Caco-2 (cell line): ENCODE data around the gene ADGRV1. TPM values are rescaled to one million over a fixed set of nuclear protein-coding genes. Genes with fewer than 3 reads are reported as not detected.

Experiments
- BruUV-seq: library from RNA; stranded (reverse); fragments of 400-500 nt; replicated peaks from 2 replicates; lab custom pipeline; 2021; lab: Mats Ljungman, UMichigan
- CTCF ChIA-PET: fragments of 300-600 bp; sonication (Branson Sonifier 250); formaldehyde crosslinking; loops from one replicate; lab custom pipeline; 2022; ENCODE audit warnings: antibody characterized with exemption; lab: Charles Lee
- POLR2A ChIA-PET: fragments of 300-600 bp; sonication (Branson Sonifier 250); formaldehyde crosslinking; loops from one replicate; lab custom pipeline; 2022; ENCODE audit warnings: antibody characterized with exemption; lab: Charles Lee
- DNase-seq, 2 experiments: peaks; one replicate each; pipeline versions ENCODE4 v3.0.0 to v3.0.0-alpha.2; 2020 to 2022
- H3K27me3 ChIP-seq: replicated peaks from 2 replicates; pipeline ENCODE4 v1.6.0; 2011; ENCODE audit warnings: low read length; ENCODE audit not compliant: control insufficient read depth, insufficient read depth
- H3K36me3 ChIP-seq: 2 replicates; pipeline ENCODE4 v1.5.1; 2011; ENCODE audit warnings: low read length; ENCODE audit not compliant: control insufficient read depth, insufficient read depth
- H3K4me1 ChIP-seq: fragments of 250-450 bp; sonication (Bioruptor Pico); 2 replicates; pipeline ENCODE4 v1.5.1; 2020; ENCODE audit warnings: mild to moderate bottlenecking
- H3K4me3 ChIP-seq: 2 replicates; pipeline ENCODE4 v1.5.1; 2011; ENCODE audit warnings: low read depth, mild to moderate bottlenecking, control low read depth, low read length
- H3K9me3 ChIP-seq: fragments of 250-450 bp; sonication (Bioruptor Pico); 2 replicates; pipeline ENCODE4 v1.5.1; 2020; ENCODE audit warnings: mild to moderate bottlenecking, moderate library complexity
- H3K27ac Mint-ChIP-seq: one replicate; pipeline ENCODE4 v1.8.0; 2022; ENCODE audit warnings: mixed read lengths; ENCODE audit not compliant: unreplicated experiment
- H3K27me3 Mint-ChIP-seq: one replicate; pipeline ENCODE4 v1.8.0; 2022; ENCODE audit warnings: mixed read lengths; ENCODE audit not compliant: insufficient read depth, unreplicated experiment
- H3K36me3 Mint-ChIP-seq: one replicate; pipeline ENCODE4 v1.8.0; 2022; ENCODE audit warnings: mild to moderate bottlenecking, mixed read lengths; ENCODE audit not compliant: insufficient read depth, unreplicated experiment
- H3K4me1 Mint-ChIP-seq: one replicate; pipeline ENCODE4 v1.8.0; 2022; ENCODE audit warnings: low read depth, mixed read lengths; ENCODE audit not compliant: unreplicated experiment
- H3K4me3 Mint-ChIP-seq: one replicate; pipeline ENCODE4 v1.8.0; 2022; ENCODE audit warnings: mild to moderate bottlenecking, moderate library complexity, mixed read lengths; ENCODE audit not compliant: unreplicated experiment
- H3K9me3 Mint-ChIP-seq: one replicate; pipeline ENCODE4 v1.8.0; 2022; ENCODE audit warnings: mixed read lengths; ENCODE audit not compliant: unreplicated experiment
- CTCF ChIP-seq, 2 experiments: fragments of 200-600 bp in 1 of 2; IDR thresholded peaks; 1 replicate in 1 of 2; 2 replicates in 1 of 2; pipeline versions ENCODE4 v1.5.1 to v1.8.0; 2011 to 2022; ENCODE audit warnings: antibody characterized with exemption in 1 of 2, control low read depth in 1 of 2, inconsistent platforms in 1 of 2, low read depth in 1 of 2, low read length in 1 of 2, mild to moderate bottlenecking in 1 of 2, moderate library complexity in 1 of 2; ENCODE audit not compliant: insufficient read depth in 1 of 2, severe bottlenecking in 1 of 2, unreplicated experiment in 1 of 2
- intact Hi-C: fragments of 100-400 bp; cut with micrococcal nuclease; formaldehyde crosslinking; loops from one replicate; pipeline ENCODE4 v1.10.0; 2022; ENCODE audit not compliant: unreplicated experiment
- total RNA-seq: library from RNA; stranded (reverse); gene quantifications from 2 replicates; pipeline ENCODE4 v1.2.3, GENCODE V29; 2022

ADGRV1 gene
- total RNA-seq, 1 experiment from 2014 or later = 23.2 TPM

GRCh38 chr5:91186101-91186500, 627.5 kb downstream of the ADGRV1 start:
- H3K9me3 ChIP-seq = 0 out of 2 replicates have a peak, but pooled peaks cover 3% of the 10 kb centered on the region
- H3K27me3 ChIP-seq = no peaks in the 10 kb centered on the region
- intact Hi-C loops = no loop called here
- no peak for TF ChIP-seq CTCF (IDR thresholded peaks at IDR 0.05; ENCODE audit: insufficient read depth in 1 of 2, low read depth in 1 of 2, low read length in 1 of 2, severe bottlenecking in 1 of 2, unreplicated experiment in 1 of 2)
- no peaks in the 10 kb centered on the region for H3K27me3 Mint-ChIP-seq
- no peak overlapping the region for H3K27ac Mint-ChIP-seq
- no peaks in the 10 kb centered on the region; the same call in 1 of the 2 replicates for H3K36me3 ChIP-seq
- DNase-seq = no peak
- peaks cover 34% of the 10 kb centered on the region for H3K4me1 ChIP-seq
- no peaks in the 10 kb centered on the region for H3K36me3 Mint-ChIP-seq
- ChIA-PET CTCF (no interaction called here), POLR2A (no interaction called here)
- H3K4me1 Mint-ChIP-seq = peaks cover 39% of the 10 kb centered on the region
- H3K4me3 Mint-ChIP-seq = no peak overlapping the region
- no TSS peak for BruUV-seq
- H3K9me3 Mint-ChIP-seq = no peaks in the 10 kb centered on the region
- no peak overlapping the region for H3K4me3 ChIP-seq

GRCh38 chr5:91187032-91187431, 628.4 kb downstream of the ADGRV1 start:
- no peaks in the 10 kb centered on the region for H3K36me3 Mint-ChIP-seq
- H3K4me3 ChIP-seq = no peak overlapping the region
- H3K27me3 ChIP-seq = no peaks in the 10 kb centered on the region
- peaks cover 34% of the 10 kb centered on the region for H3K4me1 ChIP-seq
- DNase-seq = no peak
- POLR2A ChIA-PET = interaction anchor here (0.6 to 0.8 kb wide), 2 partner anchors 8 to 32 kb away, joined by 4 to 5 read pairs; no protein-coding TSS in a partner anchor
- H3K36me3 ChIP-seq = no peaks in the 10 kb centered on the region; the same call in 1 of the 2 replicates
- no peak for TF ChIP-seq CTCF (IDR thresholded peaks at IDR 0.05; ENCODE audit: insufficient read depth in 1 of 2, low read depth in 1 of 2, low read length in 1 of 2, severe bottlenecking in 1 of 2, unreplicated experiment in 1 of 2)
- H3K4me1 Mint-ChIP-seq = peaks cover 39% of the 10 kb centered on the region
- H3K27me3 Mint-ChIP-seq = no peaks in the 10 kb centered on the region
- 0 out of 2 replicates have a peak, but pooled peaks cover 3% of the 10 kb centered on the region for H3K9me3 ChIP-seq
- peak overlapping the region; percentile 22 for H3K4me3 Mint-ChIP-seq
- CTCF ChIA-PET = interaction anchor here (0.6 to 1.0 kb wide), 2 partner anchors 11 to 32 kb away, joined by 3 to 6 read pairs; no protein-coding TSS in a partner anchor
- peak overlapping the region; percentile 36 for H3K27ac Mint-ChIP-seq
- BruUV-seq = no TSS peak
- intact Hi-C loops = loop anchor here (1.0 kb wide), 2 partner anchors 25 to 32 kb away; no protein-coding TSS in a partner anchor
- no peaks in the 10 kb centered on the region for H3K9me3 Mint-ChIP-seq

GRCh38 chr5:91188755-91189154, 630.2 kb downstream of the ADGRV1 start:
- BruUV-seq = no TSS peak
- no peak overlapping the region for H3K4me3 Mint-ChIP-seq
- ChIA-PET CTCF (interaction anchor here (0.9 kb wide), 1 partner anchor 31 kb away, joined by 3 read pairs; no protein-coding TSS in a partner anchor), POLR2A (no interaction called here)
- no peaks in the 10 kb centered on the region for H3K27me3 Mint-ChIP-seq
- 0 out of 2 replicates have a peak, but pooled peaks cover under 1% of the 10 kb centered on the region for H3K9me3 ChIP-seq
- H3K36me3 Mint-ChIP-seq = no peaks in the 10 kb centered on the region
- H3K4me1 ChIP-seq = peaks cover 34% of the 10 kb centered on the region
- no peak overlapping the region for H3K27ac Mint-ChIP-seq
- no peak for DNase-seq
- H3K36me3 ChIP-seq = no peaks in the 10 kb centered on the region
- H3K9me3 Mint-ChIP-seq = peaks cover 11% of the 10 kb centered on the region
- H3K27me3 ChIP-seq = no peaks in the 10 kb centered on the region
- TF ChIP-seq CTCF (IDR thresholded peaks at IDR 0.05; ENCODE audit: insufficient read depth in 1 of 2, low read depth in 1 of 2, low read length in 1 of 2, severe bottlenecking in 1 of 2, unreplicated experiment in 1 of 2) = no peak
- H3K4me3 ChIP-seq = no peak overlapping the region
- intact Hi-C loops = no loop called here
- peaks cover 39% of the 10 kb centered on the region for H3K4me1 Mint-ChIP-seq
